ENCODE measurements around the gene FAM13C. TPM values are rescaled to one million over a fixed set of nuclear protein-coding genes. Genes with fewer than 3 reads are reported as not detected.

The FAM13C gene
- total and polyA plus RNA-seq, 2 experiments from 2014 or later = 7.2 to 13.4 TPM

GRCh38 chr10:59383908-59384307 lies 21.6 kb upstream of the FAM13C start:
- Histone ChIP-seq H3K9me3 (ENCODE audit: low read depth) (no peaks in the 10 kb centered on the region), H3K27ac (no peak overlapping the region), H3K36me3 (no peaks in the 10 kb centered on the region), H3K4me1 (ENCODE audit: low read depth) (peaks cover 4% of the 10 kb centered on the region), H3K27me3 (no peaks in the 10 kb centered on the region), H3K4me3 (no peak overlapping the region)
- DNase-seq (ENCODE audit: low read depth in 1 of 2, low spot score in 1 of 2) = no peak
- no peak for TF ChIP-seq CTCF (IDR thresholded peaks at IDR 0.05; ENCODE audit: low read depth, low read length)

DNA sequence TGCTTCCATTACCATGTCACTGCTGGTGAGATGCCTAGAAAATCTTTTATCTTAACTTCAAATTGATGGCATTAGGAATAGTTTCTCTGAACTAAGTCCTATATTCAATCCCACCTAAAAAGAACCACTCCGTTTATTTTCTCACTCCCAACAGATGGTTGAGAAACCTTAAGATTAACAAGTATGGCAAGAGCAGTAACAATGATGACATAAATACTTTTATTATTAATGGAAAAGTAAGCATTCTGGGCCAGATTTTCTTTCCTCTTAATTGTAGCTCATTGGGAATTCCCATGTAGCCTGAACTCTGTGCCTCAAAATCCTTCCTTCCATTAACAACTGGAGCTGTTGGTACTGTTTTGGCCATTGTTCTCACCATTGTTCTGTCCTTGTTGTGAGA lies 21.1 kb upstream of the FAM13C start:
- Histone ChIP-seq H3K4me3 (no peak overlapping the region), H3K4me1 (ENCODE audit: low read depth) (peaks cover 4% of the 10 kb centered on the region), H3K36me3 (no peaks in the 10 kb centered on the region), H3K27ac (no peak overlapping the region), H3K27me3 (no peaks in the 10 kb centered on the region), H3K9me3 (ENCODE audit: low read depth) (no peaks in the 10 kb centered on the region)
- no peak for TF ChIP-seq CTCF (IDR thresholded peaks at IDR 0.05; ENCODE audit: low read depth, low read length)
- peak in 1 of 2 donors; percentile 20 for DNase-seq (ENCODE audit: low read depth in 1 of 2, low spot score in 1 of 2)

DNA sequence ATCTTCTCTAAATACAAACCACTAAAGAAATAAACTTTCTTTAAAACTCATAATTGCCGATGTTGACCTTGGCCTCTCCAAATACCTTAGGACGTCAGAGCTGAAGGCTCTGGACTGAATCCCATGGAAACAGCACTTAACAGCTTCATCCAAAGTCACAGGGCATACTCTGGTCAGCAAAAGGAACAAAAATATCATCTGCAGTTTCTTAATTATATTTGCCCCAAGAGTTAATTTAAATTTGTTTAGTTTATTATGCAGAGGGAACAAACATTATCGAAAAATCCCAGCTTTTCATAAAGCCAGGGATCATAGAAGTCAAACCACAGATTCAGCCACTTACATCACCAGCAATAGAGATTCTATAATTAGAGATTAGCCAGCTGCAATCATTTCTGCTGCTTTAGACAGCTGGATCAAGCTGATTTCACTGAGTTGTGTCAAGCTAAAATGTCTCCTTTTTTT lies 20.5 kb upstream of the FAM13C start:
- TF ChIP-seq CTCF (IDR thresholded peaks at IDR 0.05; ENCODE audit: low read depth, low read length) = no peak
- no peaks in the 10 kb centered on the region for H3K27me3 ChIP-seq
- H3K4me3 ChIP-seq = no peak overlapping the region
- H3K27ac ChIP-seq = no peak overlapping the region
- H3K36me3 ChIP-seq = no peaks in the 10 kb centered on the region
- peak in 1 of 2 donors; percentile 56 for DNase-seq (ENCODE audit: low read depth in 1 of 2, low spot score in 1 of 2)
- H3K4me1 ChIP-seq (ENCODE audit: low read depth) = peaks cover 4% of the 10 kb centered on the region
- no peaks in the 10 kb centered on the region for H3K9me3 ChIP-seq (ENCODE audit: low read depth)

DNA sequence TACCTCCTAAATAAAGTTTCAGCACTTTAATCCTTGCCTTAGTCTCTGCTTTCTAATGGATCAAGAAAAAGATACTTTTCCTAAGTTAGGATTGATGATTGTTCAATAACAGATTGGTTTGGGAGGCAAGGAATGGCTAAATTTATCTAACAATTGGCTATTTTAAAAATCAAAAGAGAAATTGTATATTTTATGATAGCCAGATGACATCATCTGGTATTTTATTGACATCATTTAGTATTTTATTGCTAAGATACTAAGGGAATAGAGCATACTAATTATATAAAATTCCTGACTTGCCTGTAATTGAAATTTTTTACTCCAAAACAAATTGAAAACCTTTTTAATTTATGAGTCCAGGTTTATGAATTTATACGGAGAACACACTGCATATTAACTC lies 19.3 kb upstream of the FAM13C start:
- TF ChIP-seq CTCF (IDR thresholded peaks at IDR 0.05; ENCODE audit: low read depth, low read length) = no peak
- DNase-seq (ENCODE audit: low read depth in 1 of 2, low spot score in 1 of 2) = no peak
- Histone ChIP-seq H3K27ac (no peak overlapping the region), H3K4me3 (no peak overlapping the region), H3K9me3 (ENCODE audit: low read depth) (no peaks in the 10 kb centered on the region), H3K27me3 (no peaks in the 10 kb centered on the region), H3K4me1 (ENCODE audit: low read depth) (peaks cover 4% of the 10 kb centered on the region), H3K36me3 (no peaks in the 10 kb centered on the region)

- peaks cover 19% of the 10 kb centered on the region for H3K4me1 ChIP-seq (ENCODE audit: low read depth)
- H3K4me3 ChIP-seq = no peak overlapping the region
- no peak overlapping the region for H3K27ac ChIP-seq
- H3K9me3 ChIP-seq (ENCODE audit: low read depth) = no peaks in the 10 kb centered on the region
- no peak for TF ChIP-seq CTCF (IDR thresholded peaks at IDR 0.05; ENCODE audit: low read depth, low read length)
- no peaks in the 10 kb centered on the region for H3K27me3 ChIP-seq
- no peak for DNase-seq (ENCODE audit: low read depth in 1 of 2, low spot score in 1 of 2)
- H3K36me3 ChIP-seq = no peaks in the 10 kb centered on the region
These were observed 14.5 kb upstream of the FAM13C start for GRCh38 chr10:59376846-59377245.

- H3K27ac ChIP-seq = no peak overlapping the region
- H3K4me1 ChIP-seq (ENCODE audit: low read depth) = peaks cover 19% of the 10 kb centered on the region
- DNase-seq (ENCODE audit: low read depth in 1 of 2, low spot score in 1 of 2) = peak in 1 of 2 donors; percentile 73
- no peaks in the 10 kb centered on the region for H3K36me3 ChIP-seq
- no peaks in the 10 kb centered on the region for H3K27me3 ChIP-seq
- H3K4me3 ChIP-seq = no peak overlapping the region
- TF ChIP-seq CTCF (IDR thresholded peaks at IDR 0.05; ENCODE audit: low read depth, low read length) = no peak
- no peaks in the 10 kb centered on the region for H3K9me3 ChIP-seq (ENCODE audit: low read depth)
These were observed 13.6 kb upstream of the FAM13C start for GRCh38 chr10:59375990-59376389.
